Heart right ventricle (tissue), 16 donors: ENCODE measurements around the gene ITGAX. TPM values are rescaled to one million over a fixed set of nuclear protein-coding genes. Genes with fewer than 3 reads are reported as not detected.
A peak's percentile ranks its signal among the peaks of the same experiment; 100 is the strongest.

Source experiments
- ATAC-seq, 8 donors: fragments of 200-7000 bp; cut with Tn5 transposase; one replicate each; pipeline ENCODE4 v1.9.1; 2020; ENCODE audit warnings: mild to moderate bottlenecking in 8 of 8, moderate library complexity in 8 of 8, moderate number of reproducible peaks in 1 of 8
- DNase-seq, 2 donors: peaks; one replicate each; pipeline ENCODE4 v3.0.0-alpha.2; 2020
- H3K27ac ChIP-seq, 10 donors: fragments of 200-600 bp; sonication (generic) in 2 of 10; one replicate each; pipeline versions ENCODE4 v1.5.0 to v1.8.0; 2020 to 2022; ENCODE audit warnings: mild to moderate bottlenecking in 3 of 10
- H3K27me3 ChIP-seq, 7 donors: fragments of 200-600 bp; one replicate each; pipeline ENCODE4 v1.8.0; 2021 to 2022; ENCODE audit warnings: mild to moderate bottlenecking in 2 of 7
- H3K36me3 ChIP-seq, 9 donors: fragments of 200-600 bp; sonication (generic) in 1 of 9; one replicate each; pipeline versions ENCODE4 v1.5.0 to v1.8.0; 2020 to 2022; ENCODE audit warnings: mild to moderate bottlenecking in 2 of 9
- H3K4me1 ChIP-seq, 9 donors: fragments of 200-600 bp; sonication (generic) in 1 of 9; one replicate each; pipeline versions ENCODE4 v1.5.0 to v1.8.0; 2020 to 2022; ENCODE audit warnings: mild to moderate bottlenecking in 4 of 9
- H3K4me3 ChIP-seq, 10 donors: fragments of 200-600 bp; sonication (generic) in 2 of 10; one replicate each; pipeline versions ENCODE4 v1.5.0 to v1.8.0; 2020 to 2022; ENCODE audit warnings: mild to moderate bottlenecking in 7 of 10, moderate library complexity in 2 of 10
- H3K9me3 ChIP-seq, 11 donors: fragments of 200-600 bp in 10 of 11; sonication (generic) in 2 of 11; one replicate each; pipeline versions ENCODE4 v1.5.0 to v1.8.0; 2013 to 2022; ENCODE audit warnings: mild to moderate bottlenecking in 2 of 11, control low read depth in 1 of 11, moderate library complexity in 1 of 11
- WGBS, 2 donors: extraction: QIAGEN DNeasy Blood & Tissue Kit; methylation state at CpG; one replicate each; pipeline ENCODE4 v1.1.7; 2013; ENCODE audit warnings: inconsistent platforms in 1 of 2; 5-methylcytosine and 5-hydroxymethylcytosine counted together
- intact Hi-C, 10 donors: fragments of 100-400 bp; cut with DNase I; formaldehyde crosslinking; loops; one replicate each; pipeline versions ENCODE4 v1.11.1 to v1.14.2; 2022
- polyA plus RNA-seq, 2 donors: library from polyadenylated mRNA; stranded (reverse); fragments of 200-250 nt; gene quantifications; one replicate each; pipeline ENCODE4 v1.2.3, GENCODE V29; 2013
- total RNA-seq, 10 donors: library from RNA; stranded (reverse); fragmentation: NEBNext Ultra II Directional in 3 of 10; extraction: Animal tissue kit (Norgen Biotek cat#: 25700) in 3 of 10; gene quantifications; one replicate each; pipeline versions ENCODE4 v1.2.1 to v1.2.4, GENCODE V29; 2021 to 2023
- TF ChIP-seq, protein P1 (sequence below), 9 donors: fragments of 200-600 bp; sonication (generic) in 2 of 9; IDR thresholded peaks; one replicate each; pipeline versions ENCODE4 v1.5.0 to v1.8.0; 2021 to 2022; ENCODE audit warnings: antibody characterized with exemption in 9 of 9, mild to moderate bottlenecking in 5 of 9, moderate library complexity in 1 of 9
- donor health status: Arrhythmogenic right ventricular cardiomyopathy.
- donor health status: ischemic (EF 13 %, LVEDD 7.1; RV severe dilation, severe dysfunction).
- donor health status: healthy with polysubstance abuse.
- donor health status: DM: no; HTN: yes; CAD: no.
- donor health status: DM: no; HTN: no; CAD: no.
- donor health status: ischemic (EF 25% LVEDD 6.9; RV normal size, moderate dysfunction).
- donor health status: ischemic (EF 25% LVEDD 5.7; RV mildly dilated, moderate dysfunction).
- donor health status: healthy.
- donor health status: DM: yes; HTN: yes; CAD: no.
- donor health status: Ischemic cardiomyopathy.
- donor health status: ischemic (EF 35%, LVEDD 5.7; RV mildly dilated, moderate dysfunction).
- donor health status: nonischemic (EF 11% LVEDD 7.7; RV severe dilation, severe dysfunction).
- donor health status: DM: yes; HTN: yes; CAD: no.
- donor health status: PGD.
- donor health status: ischemic (EF 29% LVEDD 5.4; RV normal size, mild dysfunction).
- donor health status: nonischemic (EF 23%, LVEDD 6.1; RV moderate dilation, normal function).

The ITGAX gene
- total and polyA plus RNA-seq, 12 donors: 0.79 to 18.5 (median 1.9) TPM

DNA sequence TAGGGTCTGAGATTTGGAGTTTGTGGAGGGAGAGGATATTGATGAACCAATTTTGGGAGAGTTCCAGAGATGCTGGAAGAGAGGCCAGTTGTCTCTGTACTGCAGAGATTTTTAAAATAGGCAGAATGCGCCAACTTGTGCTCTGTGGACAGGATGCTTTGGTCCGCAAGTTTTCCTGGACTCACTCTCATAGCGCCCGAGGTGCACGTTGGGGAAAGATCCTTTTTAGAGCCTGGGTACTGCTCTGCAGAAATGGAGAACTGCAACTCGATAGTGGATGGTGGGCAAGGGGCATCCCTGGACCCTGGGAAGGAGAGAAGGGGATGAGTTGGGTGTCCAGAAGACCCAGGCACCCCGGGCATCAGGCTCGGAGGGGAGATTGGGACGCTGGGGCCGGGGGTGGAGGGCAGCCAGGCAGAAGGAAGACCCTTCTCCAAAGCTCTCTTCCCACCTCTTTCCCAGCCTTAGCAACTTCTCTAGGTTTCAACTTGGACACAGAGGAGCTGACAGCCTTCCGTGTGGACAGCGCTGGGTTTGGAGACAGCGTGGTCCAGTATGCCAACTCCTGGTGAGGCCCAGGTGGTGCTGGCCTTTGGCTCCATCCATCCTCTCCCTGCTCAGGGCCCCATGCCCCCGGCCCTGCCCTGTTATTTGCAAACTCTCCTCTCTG is 590 bp downstream of the ITGAX start:
- intact Hi-C loops: no loop called here
- Histone ChIP-seq H3K4me1 (peaks cover 0 to 50% (median 8%) of the 10 kb centered on the region in 9 donors), H3K36me3 (no peaks in the 10 kb centered on the region), H3K4me3 (peak overlapping the region in 2 of 10 donors; percentile 22 to 52), H3K9me3 (no peaks in the 10 kb centered on the region), H3K27ac (peak overlapping the region in 2 of 10 donors; percentile 60 to 92), H3K27me3 (peaks cover 0 to 12% (median 0%) of the 10 kb centered on the region in 7 donors)
- DNase-seq (no peak), ATAC-seq (no peak)
- WGBS, 2 donors: 78 to 90% methylated on average over 14 of the region's 14 CpGs
- TF ChIP-seq, protein P1, sequence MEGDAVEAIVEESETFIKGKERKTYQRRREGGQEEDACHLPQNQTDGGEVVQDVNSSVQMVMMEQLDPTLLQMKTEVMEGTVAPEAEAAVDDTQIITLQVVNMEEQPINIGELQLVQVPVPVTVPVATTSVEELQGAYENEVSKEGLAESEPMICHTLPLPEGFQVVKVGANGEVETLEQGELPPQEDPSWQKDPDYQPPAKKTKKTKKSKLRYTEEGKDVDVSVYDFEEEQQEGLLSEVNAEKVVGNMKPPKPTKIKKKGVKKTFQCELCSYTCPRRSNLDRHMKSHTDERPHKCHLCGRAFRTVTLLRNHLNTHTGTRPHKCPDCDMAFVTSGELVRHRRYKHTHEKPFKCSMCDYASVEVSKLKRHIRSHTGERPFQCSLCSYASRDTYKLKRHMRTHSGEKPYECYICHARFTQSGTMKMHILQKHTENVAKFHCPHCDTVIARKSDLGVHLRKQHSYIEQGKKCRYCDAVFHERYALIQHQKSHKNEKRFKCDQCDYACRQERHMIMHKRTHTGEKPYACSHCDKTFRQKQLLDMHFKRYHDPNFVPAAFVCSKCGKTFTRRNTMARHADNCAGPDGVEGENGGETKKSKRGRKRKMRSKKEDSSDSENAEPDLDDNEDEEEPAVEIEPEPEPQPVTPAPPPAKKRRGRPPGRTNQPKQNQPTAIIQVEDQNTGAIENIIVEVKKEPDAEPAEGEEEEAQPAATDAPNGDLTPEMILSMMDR (IDR thresholded peaks at IDR 0.05): no peak

DNA sequence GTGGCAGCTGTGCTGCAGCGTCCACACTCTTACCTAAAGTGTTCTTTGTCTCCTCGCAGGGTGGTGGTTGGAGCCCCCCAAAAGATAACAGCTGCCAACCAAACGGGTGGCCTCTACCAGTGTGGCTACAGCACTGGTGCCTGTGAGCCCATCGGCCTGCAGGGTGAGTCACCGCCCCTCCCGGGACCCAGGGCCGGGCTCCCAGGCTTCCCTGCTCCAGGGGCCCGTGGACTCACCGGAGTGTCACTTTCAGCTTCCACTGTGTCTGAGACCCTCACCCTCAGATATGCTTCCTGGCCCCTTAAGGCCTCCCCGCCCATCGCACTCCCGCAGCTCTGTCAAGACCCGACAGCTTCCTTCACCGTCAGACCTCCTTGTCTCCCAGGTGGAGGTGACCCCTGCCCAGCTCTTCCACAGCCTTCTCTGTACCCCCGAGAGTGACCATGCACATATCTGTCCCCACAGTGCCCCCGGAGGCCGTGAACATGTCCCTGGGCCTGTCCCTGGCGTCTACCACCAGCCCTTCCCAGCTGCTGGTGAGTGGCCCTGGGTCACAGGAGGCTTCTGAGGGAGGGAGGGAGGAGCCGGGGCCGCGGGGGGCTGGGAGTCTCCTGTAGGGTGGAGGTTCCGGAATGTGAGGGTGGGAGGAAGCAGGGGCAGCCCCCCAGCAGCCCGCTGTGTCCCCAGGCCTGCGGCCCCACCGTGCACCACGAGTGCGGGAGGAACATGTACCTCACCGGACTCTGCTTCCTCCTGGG is 1.8 kb downstream of the ITGAX start:
- H3K4me3 ChIP-seq: peak overlapping the region in 1 of 10 donors; percentile 52
- TF ChIP-seq, protein P1 (IDR thresholded peaks at IDR 0.05): no peak
- peak overlapping the region in 2 of 10 donors; percentile 28 to 92 for H3K27ac ChIP-seq
- ATAC-seq (peak in 1 of 8 donors; percentile 37), DNase-seq (no peak)
- H3K9me3 ChIP-seq: no peaks in the 10 kb centered on the region
- H3K4me1 ChIP-seq: peaks cover 0 to 45% (median 8%) of the 10 kb centered on the region in 9 donors
- peaks cover 0 to 5% (median 0%) of the 10 kb centered on the region in 9 donors for H3K36me3 ChIP-seq
- H3K27me3 ChIP-seq: peaks cover 0 to 10% (median 0%) of the 10 kb centered on the region in 7 donors
- 63% methylated on average over 28 of the region's 28 CpGs for WGBS, 2 donors
- intact Hi-C loops: no loop called here

DNA sequence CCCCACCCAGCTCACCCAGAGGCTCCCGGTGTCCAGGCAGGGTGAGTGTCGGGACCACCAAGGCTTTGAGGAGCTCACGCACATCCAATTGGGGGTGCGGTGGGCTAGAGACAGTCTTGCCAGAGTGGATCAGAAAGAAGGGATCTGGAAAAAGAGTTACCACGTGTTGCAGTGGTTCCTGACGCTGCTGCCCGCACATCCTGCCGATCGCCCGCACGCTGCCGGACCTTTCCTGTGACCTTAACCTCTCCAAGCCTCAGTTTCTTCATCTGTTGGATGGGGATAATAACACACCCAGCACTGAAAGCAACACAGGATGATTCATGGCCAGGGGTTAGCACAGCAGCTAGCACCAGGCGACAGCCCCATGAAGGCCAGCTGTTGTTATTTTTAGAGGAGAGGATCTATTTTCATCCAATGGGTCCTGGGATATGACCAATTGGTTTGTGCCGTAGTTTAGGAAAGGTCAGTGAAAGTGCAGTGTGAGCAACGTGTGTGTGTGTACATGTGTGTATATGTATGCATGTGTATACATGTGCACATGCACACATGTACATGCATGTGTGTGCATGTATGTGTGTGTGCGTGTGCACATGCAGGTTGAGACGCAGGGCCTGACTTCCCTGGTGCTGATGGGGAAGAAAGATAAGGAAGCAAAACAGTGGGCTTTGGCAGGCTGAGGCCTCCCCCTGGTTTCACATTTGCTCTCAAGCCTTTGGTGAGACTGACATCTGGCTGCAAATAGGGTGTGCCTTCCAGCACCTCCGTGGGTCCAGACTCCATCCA is 2.5 kb downstream of the ITGAX start:
- TF ChIP-seq, protein P1 (IDR thresholded peaks at IDR 0.05): peak in 3 of 9 donors; percentile 11 to 14 (median 12)
- ATAC-seq: peak in 7 of 8 donors; percentile 21 to 85 (median 59)
- peak overlapping the region in 1 of 10 donors; percentile 52 for H3K4me3 ChIP-seq
- peaks cover 0 to 44% (median 8%) of the 10 kb centered on the region in 9 donors for H3K4me1 ChIP-seq
- DNase-seq: no peak
- 62 to 69% methylated on average over 18 of the region's 18 CpGs for WGBS, 2 donors
- peaks cover 0 to 8% (median 0%) of the 10 kb centered on the region in 9 donors for H3K36me3 ChIP-seq
- peak overlapping the region in 3 of 10 donors; percentile 23 to 92 (median 28) for H3K27ac ChIP-seq
- no peaks in the 10 kb centered on the region for H3K9me3 ChIP-seq
- intact Hi-C loops: no loop called here
- H3K27me3 ChIP-seq: peaks cover 0 to 10% (median 0%) of the 10 kb centered on the region in 7 donors

DNA sequence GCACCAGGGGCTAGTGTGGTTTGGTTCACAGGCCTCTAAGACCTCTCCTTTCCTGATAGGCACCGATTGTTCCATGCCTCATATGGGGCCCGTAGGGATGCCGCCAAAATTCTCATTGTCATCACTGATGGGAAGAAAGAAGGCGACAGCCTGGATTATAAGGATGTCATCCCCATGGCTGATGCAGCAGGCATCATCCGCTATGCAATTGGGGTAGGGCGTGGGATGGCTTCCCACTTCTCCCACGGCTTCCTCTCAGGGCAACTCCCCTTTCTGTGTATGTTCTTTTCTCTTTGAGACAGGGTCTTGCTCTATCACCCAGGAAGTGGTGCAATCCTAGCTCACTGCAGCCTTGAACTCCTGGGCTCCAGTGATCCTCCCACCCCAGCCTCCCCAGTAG is 5.3 kb downstream of the ITGAX start:
- Histone ChIP-seq H3K27ac (no peak overlapping the region), H3K4me1 (peaks cover 0 to 28% (median 8%) of the 10 kb centered on the region in 9 donors), H3K9me3 (no peaks in the 10 kb centered on the region), H3K36me3 (peaks cover 0 to 17% (median 0%) of the 10 kb centered on the region in 9 donors), H3K27me3 (peaks cover 0 to 9% (median 0%) of the 10 kb centered on the region in 7 donors), H3K4me3 (no peak overlapping the region)
- WGBS, 2 donors: 77 to 87% methylated on average over 7 of the region's 7 CpGs
- DNase-seq (no peak), ATAC-seq (no peak)
- intact Hi-C loops: no loop called here
- TF ChIP-seq, protein P1 (IDR thresholded peaks at IDR 0.05): no peak
